Rectal smooth muscle tissue (tissue), 1 donor: ENCODE results near the gene PLAGL2.
"Not testable (repeated sequence)": the region's sequence is repeated elsewhere in the genome, so short reads cannot be mapped to it uniquely, and the experiment has no call there.

Experiments used
- H3K27ac ChIP-seq: one replicate; pipeline ENCODE4 v1.7.0; 2013; ENCODE audit warnings: low read depth, low read length, inconsistent platforms
- H3K27me3 ChIP-seq: one replicate; pipeline ENCODE4 v1.7.0; 2013; ENCODE audit warnings: low read length; ENCODE audit not compliant: control insufficient read depth, insufficient read depth
- H3K36me3 ChIP-seq: one replicate; pipeline ENCODE4 v1.7.0; 2013; ENCODE audit warnings: low read length; ENCODE audit not compliant: control insufficient read depth, insufficient read depth
- H3K4me1 ChIP-seq: one replicate; pipeline ENCODE4 v1.7.0; 2013; ENCODE audit warnings: low read length; ENCODE audit not compliant: control insufficient read depth, insufficient read depth
- H3K4me3 ChIP-seq: one replicate; pipeline ENCODE4 v1.7.0; 2013; ENCODE audit warnings: low read length
- H3K9ac ChIP-seq: one replicate; pipeline ENCODE4 v1.7.0; 2013; ENCODE audit warnings: low read length

PLAGL2 gene

DNA sequence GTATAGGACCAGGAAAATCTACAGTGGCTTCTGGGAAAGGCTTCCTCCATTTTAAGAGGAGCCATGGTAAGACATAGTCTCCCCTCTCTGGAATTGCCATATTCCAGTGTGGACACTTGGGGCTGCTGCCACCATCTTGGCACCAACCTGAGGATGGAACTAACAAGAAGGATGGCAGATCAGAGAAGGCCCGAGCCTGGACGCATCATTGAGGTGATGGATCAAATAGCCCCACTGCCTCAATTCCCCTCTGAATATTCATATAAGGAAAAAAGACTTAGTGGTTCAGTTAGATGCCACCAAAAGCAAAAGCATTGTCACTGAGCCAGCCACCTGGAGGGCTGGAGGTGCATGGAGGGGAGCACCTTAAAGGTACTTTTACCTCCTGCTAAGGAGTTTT, 25.9 kb downstream of the PLAGL2 start:
- no peak overlapping the region for H3K27ac ChIP-seq
- no peak overlapping the region for H3K9ac ChIP-seq
- H3K36me3 ChIP-seq: peaks cover 2% of the 10 kb centered on the region
- no peaks in the 10 kb centered on the region for H3K4me1 ChIP-seq
- no peaks in the 10 kb centered on the region for H3K27me3 ChIP-seq
- no peak overlapping the region for H3K4me3 ChIP-seq

DNA sequence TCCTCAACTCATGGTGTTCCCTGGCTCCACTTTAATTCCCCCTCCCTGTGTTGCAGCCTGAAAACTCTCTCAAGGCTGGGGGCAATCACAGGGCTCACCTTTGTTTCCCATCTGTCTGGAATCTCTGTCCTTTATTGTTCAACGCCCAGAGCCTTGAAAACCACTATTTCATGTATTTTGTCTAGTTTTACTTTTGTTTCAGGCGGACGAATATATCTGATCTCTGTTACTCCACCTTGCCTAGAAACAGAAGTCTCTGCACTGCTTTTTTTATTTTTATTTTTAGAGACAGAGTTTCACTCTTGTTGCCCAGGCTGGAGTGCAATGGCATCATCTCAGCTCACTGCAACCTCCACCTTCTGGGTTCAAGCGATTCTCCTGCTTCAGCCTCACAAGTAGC, 27.6 kb downstream of the PLAGL2 start:
- H3K4me3 ChIP-seq: no peak overlapping the region
- no peak overlapping the region for H3K27ac ChIP-seq
- no peak overlapping the region for H3K9ac ChIP-seq
- H3K4me1 ChIP-seq: no peaks in the 10 kb centered on the region
- H3K27me3 ChIP-seq: no peaks in the 10 kb centered on the region
- peaks cover 2% of the 10 kb centered on the region for H3K36me3 ChIP-seq

- Histone ChIP-seq H3K36me3 (peaks cover 2% of the 10 kb centered on the region), H3K27ac (no peak overlapping the region), H3K27me3 (no peaks in the 10 kb centered on the region), H3K4me1 (no peaks in the 10 kb centered on the region), H3K4me3 (no peak overlapping the region), H3K9ac (no peak overlapping the region)
These were observed 28.0 kb downstream of the PLAGL2 start for GRCh38 chr20:32179515-32179914.

- not testable (repeated sequence) for H3K27me3 ChIP-seq, H3K27ac ChIP-seq, H3K9ac ChIP-seq, H3K4me3 ChIP-seq, H3K4me1 ChIP-seq, H3K36me3 ChIP-seq
These were observed 29.8 kb downstream of the PLAGL2 start for GRCh38 chr20:32177696-32178095.

- no peak overlapping the region for H3K27ac ChIP-seq
- no peak overlapping the region for H3K9ac ChIP-seq
- H3K27me3 ChIP-seq: no peaks in the 10 kb centered on the region
- peaks cover 22% of the 10 kb centered on the region for H3K36me3 ChIP-seq
- H3K4me3 ChIP-seq: no peak overlapping the region
- no peaks in the 10 kb centered on the region for H3K4me1 ChIP-seq
These were observed 39.2 kb downstream of the PLAGL2 start for GRCh38 chr20:32168184-32168910.

DNA sequence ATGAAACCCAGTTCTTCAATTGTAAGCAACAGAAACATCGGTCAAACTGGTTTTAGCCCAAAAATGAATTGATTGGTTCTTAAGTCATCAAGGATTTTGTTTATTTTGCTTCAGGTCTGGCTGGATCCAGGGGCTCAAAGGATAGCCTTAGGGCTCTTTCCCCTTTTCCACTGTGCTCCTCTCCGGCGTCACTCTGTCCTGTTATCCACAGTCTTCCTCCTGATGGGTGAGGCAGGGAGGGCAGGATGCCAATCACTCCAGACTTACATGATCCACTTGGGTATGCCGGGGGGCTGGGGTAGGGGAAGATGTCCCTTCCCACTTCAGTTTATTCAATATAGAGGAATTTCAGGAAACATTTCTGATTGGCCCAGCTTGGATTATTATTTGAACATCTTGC, 40.0 kb downstream of the PLAGL2 start:
- Histone ChIP-seq H3K27ac (no peak overlapping the region), H3K9ac (no peak overlapping the region), H3K4me3 (no peak overlapping the region), H3K36me3 (peaks cover 22% of the 10 kb centered on the region), H3K27me3 (no peaks in the 10 kb centered on the region), H3K4me1 (no peaks in the 10 kb centered on the region)

- Histone ChIP-seq H3K4me3 (no peak overlapping the region), H3K4me1 (no peaks in the 10 kb centered on the region), H3K27me3 (no peaks in the 10 kb centered on the region), H3K9ac (no peak overlapping the region), H3K27ac (no peak overlapping the region), H3K36me3 (peaks cover 33% of the 10 kb centered on the region)
These were observed 41.6 kb downstream of the PLAGL2 start for GRCh38 chr20:32165836-32166545.

DNA sequence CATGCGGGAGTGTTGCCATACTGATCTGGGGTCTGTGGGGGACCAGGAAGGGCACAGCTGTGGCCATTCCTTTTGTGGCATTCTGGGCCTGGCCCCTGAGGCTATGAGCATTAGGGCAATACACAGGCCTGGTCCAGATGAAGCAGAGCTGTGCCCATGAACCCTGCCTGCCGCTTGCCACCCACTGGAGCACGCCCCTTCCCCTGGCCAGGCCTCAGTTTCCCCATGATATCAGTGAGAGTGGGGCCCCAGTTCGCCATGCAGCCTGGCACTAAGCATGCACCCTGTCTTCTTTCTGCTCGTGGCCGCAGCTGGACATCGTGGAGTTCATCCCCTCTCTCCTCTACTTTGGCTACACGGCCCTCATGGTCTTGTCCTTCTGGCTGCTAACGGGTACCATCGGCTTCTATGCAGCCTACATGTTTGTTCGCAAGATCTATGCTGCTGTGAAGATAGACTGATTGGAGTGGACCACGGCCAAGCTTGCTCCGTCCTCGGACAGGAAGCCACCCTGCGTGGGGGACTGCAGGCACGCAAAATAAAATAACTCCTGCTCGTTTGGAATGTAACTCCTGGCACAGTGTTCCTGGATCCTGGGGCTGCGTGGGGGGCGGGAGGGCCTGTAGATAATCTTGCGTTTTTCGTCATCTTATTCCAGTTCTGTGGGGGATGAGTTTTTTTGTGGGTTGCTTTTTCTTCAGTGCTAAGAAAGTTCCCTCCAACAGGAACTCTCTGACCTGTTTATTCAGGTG, 42.4 kb downstream of the PLAGL2 start:
- Histone ChIP-seq H3K36me3 (peaks cover 36% of the 10 kb centered on the region), H3K9ac (no peak overlapping the region), H3K27ac (no peak overlapping the region), H3K4me3 (no peak overlapping the region), H3K27me3 (no peaks in the 10 kb centered on the region), H3K4me1 (no peaks in the 10 kb centered on the region)

- Histone ChIP-seq H3K4me3 (no peak overlapping the region), H3K9ac (no peak overlapping the region), H3K27me3 (no peaks in the 10 kb centered on the region), H3K27ac (no peak overlapping the region), H3K36me3 (peaks cover 43% of the 10 kb centered on the region), H3K4me1 (no peaks in the 10 kb centered on the region)
These were observed 43.6 kb downstream of the PLAGL2 start for GRCh38 chr20:32163951-32164350.

DNA sequence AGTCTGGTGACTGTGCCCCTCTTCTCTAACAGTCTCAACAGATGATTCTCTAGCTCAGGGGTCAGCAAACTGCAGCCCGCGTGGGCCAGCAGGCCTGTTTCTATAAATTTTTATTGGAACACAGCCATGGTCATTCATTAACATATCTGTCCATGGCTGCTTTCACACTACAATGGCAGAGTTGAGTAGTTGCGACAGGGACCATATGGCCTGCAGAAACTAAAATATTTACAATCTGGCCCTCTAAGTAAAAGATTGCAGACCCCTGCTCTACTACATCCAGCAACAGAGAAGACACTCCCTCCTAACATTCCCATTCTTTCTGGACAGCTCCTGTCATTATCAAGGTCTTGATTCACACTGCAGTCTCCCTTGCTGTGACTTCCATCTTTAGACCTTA, 45.2 kb downstream of the PLAGL2 start:
- H3K36me3 ChIP-seq: peaks cover 48% of the 10 kb centered on the region

DNA sequence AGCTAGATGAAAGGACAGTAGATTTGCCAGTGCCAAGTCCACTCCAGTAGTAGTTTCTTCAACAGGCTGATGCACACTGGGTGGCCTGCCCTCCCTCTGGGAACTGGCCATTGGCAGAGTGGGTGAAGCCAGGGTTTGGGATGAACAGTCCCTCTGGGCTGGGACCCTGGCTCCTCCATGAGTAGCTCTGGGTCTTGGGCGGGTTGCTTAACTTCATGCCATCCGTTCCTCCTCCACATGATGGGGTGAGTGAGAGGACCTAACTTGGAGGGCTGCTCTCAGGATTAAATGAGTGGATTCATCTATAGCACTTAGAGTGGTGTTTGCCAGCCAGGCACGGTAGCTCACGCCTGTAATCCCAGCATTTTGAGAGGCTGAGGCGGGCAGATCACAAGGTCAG, 47.2 kb downstream of the PLAGL2 start:
- no peak overlapping the region for H3K9ac ChIP-seq
- H3K27me3 ChIP-seq: no peaks in the 10 kb centered on the region
- no peaks in the 10 kb centered on the region for H3K4me1 ChIP-seq
- H3K36me3 ChIP-seq: peaks cover 36% of the 10 kb centered on the region
- no peak overlapping the region for H3K4me3 ChIP-seq
- no peak overlapping the region for H3K27ac ChIP-seq

More for the DNA sequence above, 45.2 kb downstream of the PLAGL2 start:
- no peak overlapping the region for H3K9ac ChIP-seq
- no peaks in the 10 kb centered on the region for H3K4me1 ChIP-seq
- H3K27ac ChIP-seq: no peak overlapping the region
- no peak overlapping the region for H3K4me3 ChIP-seq
- H3K27me3 ChIP-seq: no peaks in the 10 kb centered on the region

GRCh38 chr20:32159766-32160221, 47.7 kb downstream of the PLAGL2 start:
- H3K27ac ChIP-seq: no peak overlapping the region
- H3K36me3 ChIP-seq: peaks cover 30% of the 10 kb centered on the region
- no peaks in the 10 kb centered on the region for H3K4me1 ChIP-seq
- H3K27me3 ChIP-seq: no peaks in the 10 kb centered on the region
- no peak overlapping the region for H3K4me3 ChIP-seq
- H3K9ac ChIP-seq: no peak overlapping the region
